ENCODE data around the gene ACSM6.

ACSM6 gene

GRCh38 chr10:95256268-95256667, 62.2 kb downstream of the ACSM6 start:
- TF ChIP-seq ZFX (IDR thresholded peaks at IDR 0.05; ENCODE audit: borderline replicate concordance), result no peak
- TF ChIP-seq CTCF (IDR thresholded peaks at IDR 0.05), result no peak
- H3K27ac ChIP-seq, result no peak overlapping the region

DNA sequence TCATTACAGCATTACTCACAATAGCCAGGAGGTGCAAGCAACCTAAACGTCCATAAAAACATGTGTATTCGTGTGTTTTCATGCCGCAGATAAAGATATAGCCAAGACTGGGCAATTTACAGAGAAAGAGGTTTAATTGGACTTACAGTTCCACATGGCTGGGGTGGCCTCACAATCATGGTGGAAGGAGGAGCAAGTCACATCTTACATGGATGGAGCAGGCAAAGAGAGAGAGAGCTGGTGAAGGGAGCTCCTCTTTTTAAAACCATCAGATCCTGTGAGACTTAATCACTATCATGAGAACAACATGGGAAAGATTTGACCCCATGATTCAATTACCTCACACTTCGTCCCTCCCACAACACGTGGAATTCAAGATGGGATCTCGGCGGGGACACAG, 63.8 kb downstream of the ACSM6 start:
- no peak overlapping the region for H3K27ac ChIP-seq
- no peak for TF ChIP-seq CTCF (IDR thresholded peaks at IDR 0.05)
- TF ChIP-seq ZFX (IDR thresholded peaks at IDR 0.05; ENCODE audit: borderline replicate concordance), result no peak

DNA sequence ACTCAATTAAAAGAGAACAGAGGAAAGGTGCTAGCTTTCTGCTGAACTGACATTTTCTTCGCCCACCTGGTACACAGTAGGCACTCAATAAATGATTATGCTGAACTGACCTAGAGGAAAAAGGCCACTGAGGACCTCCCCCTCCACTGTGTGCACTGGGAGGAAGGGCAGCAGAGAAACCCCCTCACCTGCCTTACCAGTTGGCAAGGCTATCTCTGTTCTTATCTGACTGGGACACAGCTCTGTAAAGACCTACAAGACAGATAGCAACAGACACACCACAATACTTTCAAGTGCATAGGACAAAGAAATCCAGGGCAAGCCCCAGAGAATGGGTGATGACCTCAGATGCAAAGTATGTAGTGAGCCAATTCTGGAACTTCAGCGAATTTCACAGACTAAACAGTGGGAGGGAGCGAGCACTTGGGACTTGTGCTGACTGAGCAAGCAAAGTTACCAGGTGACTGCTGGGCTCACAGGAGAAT, 66.4 kb downstream of the ACSM6 start:
- no peak for TF ChIP-seq ZFX (IDR thresholded peaks at IDR 0.05; ENCODE audit: borderline replicate concordance)
- TF ChIP-seq CTCF (IDR thresholded peaks at IDR 0.05), result no peak
- no peak overlapping the region for H3K27ac ChIP-seq

DNA sequence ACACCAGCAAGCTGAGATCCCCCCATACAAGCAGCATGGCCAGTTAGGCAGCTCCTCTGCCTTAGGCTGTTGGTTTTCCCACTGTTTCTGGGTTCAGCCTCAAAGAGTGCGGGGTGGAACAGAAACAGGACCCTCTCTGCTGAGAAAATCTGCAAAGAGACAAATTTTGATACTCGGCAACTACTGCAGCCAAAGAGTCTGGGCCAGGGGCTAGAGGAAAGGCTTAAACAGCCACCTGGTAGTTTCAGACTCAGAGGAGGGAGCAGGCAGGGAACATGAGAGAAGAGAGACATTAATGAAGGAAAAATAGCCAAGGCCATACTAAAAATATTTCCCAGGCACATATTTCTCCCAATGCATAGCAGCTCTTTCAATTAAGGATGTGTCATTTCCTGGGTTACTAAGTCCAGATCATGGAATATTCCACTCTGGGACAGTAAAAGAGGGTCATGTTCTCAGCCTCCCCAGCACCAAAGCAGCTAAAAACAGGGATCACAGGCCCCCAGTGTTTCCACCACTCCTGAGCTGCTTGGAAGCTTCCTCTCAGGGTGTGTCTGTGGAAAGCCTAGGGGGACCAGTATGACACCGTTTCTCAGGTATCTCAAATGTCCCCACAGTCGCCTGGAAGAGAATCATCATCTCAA, 67.0 kb downstream of the ACSM6 start:
- H3K27ac ChIP-seq, result no peak overlapping the region
- TF ChIP-seq CTCF (IDR thresholded peaks at IDR 0.05) (no peak), ZFX (IDR thresholded peaks at IDR 0.05; ENCODE audit: borderline replicate concordance) (no peak)

DNA sequence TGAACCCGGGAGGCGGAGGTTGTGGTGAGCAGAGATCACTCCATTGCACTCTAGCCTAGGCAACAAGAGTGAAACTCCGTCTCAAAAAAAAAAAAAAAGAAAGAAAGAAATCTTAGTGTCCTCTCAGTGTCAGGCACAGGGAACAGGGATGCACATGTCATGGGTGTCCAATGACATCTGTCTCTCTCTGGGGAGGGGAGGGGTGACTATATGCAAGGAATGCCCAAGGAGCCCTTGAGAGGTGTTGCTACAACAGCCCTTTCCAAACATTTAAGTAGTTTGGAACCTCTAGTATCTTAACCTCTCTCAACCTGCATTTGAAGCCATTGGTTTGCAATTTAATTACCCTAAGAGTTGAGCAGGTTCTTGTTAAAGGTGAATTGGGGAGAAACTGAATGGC, 67.9 kb downstream of the ACSM6 start:
- no peak overlapping the region for H3K27ac ChIP-seq
- TF ChIP-seq ZFX (IDR thresholded peaks at IDR 0.05; ENCODE audit: borderline replicate concordance) (no peak), CTCF (IDR thresholded peaks at IDR 0.05) (no peak)

DNA sequence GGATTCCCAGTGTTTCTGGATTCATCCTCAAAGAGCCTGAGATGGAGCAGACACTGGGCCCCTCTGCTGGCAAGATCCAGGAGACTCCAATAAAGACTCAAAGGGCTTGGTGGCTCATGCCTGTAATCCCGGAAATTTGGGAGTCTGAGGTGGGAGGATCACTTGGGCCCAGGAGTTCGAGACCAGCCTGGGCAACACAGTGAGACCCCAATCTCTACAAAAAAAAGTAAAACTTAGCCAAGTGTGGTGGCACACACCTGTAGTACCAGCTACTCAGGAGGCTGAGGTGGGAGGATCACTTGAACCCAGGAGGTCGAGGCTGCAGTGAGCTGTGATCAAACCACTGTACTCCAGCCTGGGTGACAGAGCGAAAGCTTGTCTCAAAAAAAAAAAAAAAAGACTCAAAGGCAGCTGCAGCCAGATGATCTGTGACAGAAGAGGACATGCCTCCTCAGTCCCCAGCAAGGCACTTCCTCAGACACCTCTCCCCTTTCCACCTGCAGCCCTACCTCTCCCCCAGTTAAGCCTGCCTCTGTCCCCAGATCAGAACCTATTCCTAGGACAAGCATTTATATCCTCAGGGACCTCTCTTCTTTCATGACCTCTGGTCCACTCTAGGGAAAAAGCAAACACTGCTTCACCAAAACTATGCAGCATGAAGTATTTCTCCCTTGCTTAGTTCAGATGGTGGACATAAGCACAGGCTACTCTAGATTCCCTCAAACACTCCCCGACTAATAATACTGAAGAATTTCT, 68.9 kb downstream of the ACSM6 start:
- no peak overlapping the region for H3K27ac ChIP-seq
- TF ChIP-seq CTCF (IDR thresholded peaks at IDR 0.05) (no peak), ZFX (IDR thresholded peaks at IDR 0.05; ENCODE audit: borderline replicate concordance) (no peak)

GRCh38 chr10:95263864-95264226, 69.8 kb downstream of the ACSM6 start:
- no peak for TF ChIP-seq ZFX (IDR thresholded peaks at IDR 0.05; ENCODE audit: borderline replicate concordance)
- no peak overlapping the region for H3K27ac ChIP-seq
